DMS153 (cell line): Measurements from ENCODE around the gene RTN4IP1.

Source experiments
- DNase-seq: peaks from one replicate; lab custom pipeline; 2025; lab: John Stamatoyannopoulos, UW

RTN4IP1 gene

GRCh38 chr6:106546691-106547414 lies 82.4 kb downstream of the RTN4IP1 start:
- peak; percentile 68 for DNase-seq

- DNase-seq: peak; percentile 37
Observed at GRCh38 chr6:106546261-106546690, 83.0 kb downstream of the RTN4IP1 start.

GRCh38 chr6:106540907-106541306 lies 88.4 kb downstream of the RTN4IP1 start:
- no peak for DNase-seq

GRCh38 chr6:106540432-106540831 lies 88.9 kb downstream of the RTN4IP1 start:
- no peak for DNase-seq

- no peak for DNase-seq
Observed at GRCh38 chr6:106539936-106540335, 89.4 kb downstream of the RTN4IP1 start.

- DNase-seq: no peak
Observed at GRCh38 chr6:106538145-106538544, 91.2 kb downstream of the RTN4IP1 start.

- no peak for DNase-seq
Observed at GRCh38 chr6:106537662-106538061, 91.6 kb downstream of the RTN4IP1 start.

- DNase-seq: no peak
Observed at GRCh38 chr6:106536851-106537250, 92.4 kb downstream of the RTN4IP1 start.

GRCh38 chr6:106536357-106536756 lies 92.9 kb downstream of the RTN4IP1 start:
- no peak for DNase-seq

- no peak for DNase-seq
Observed at GRCh38 chr6:106535012-106535411, 94.3 kb downstream of the RTN4IP1 start.

GRCh38 chr6:106534564-106534982 lies 94.7 kb downstream of the RTN4IP1 start:
- DNase-seq: no peak

- no peak for DNase-seq
Observed at GRCh38 chr6:106534004-106534403, 95.3 kb downstream of the RTN4IP1 start.

- DNase-seq: no peak
Observed at GRCh38 chr6:106533054-106533453, 96.2 kb downstream of the RTN4IP1 start.

- DNase-seq: no peak
Observed at GRCh38 chr6:106530502-106530901, 98.8 kb downstream of the RTN4IP1 start.

GRCh38 chr6:106530026-106530425 lies 99.3 kb downstream of the RTN4IP1 start:
- DNase-seq: no peak

- no peak for DNase-seq
Observed at GRCh38 chr6:106529438-106529837, 99.9 kb downstream of the RTN4IP1 start.

- no peak for DNase-seq
Observed at GRCh38 chr6:106528521-106528920, 100.8 kb downstream of the RTN4IP1 start.

- DNase-seq: no peak
Observed at GRCh38 chr6:106527979-106528378, 101.3 kb downstream of the RTN4IP1 start.

- DNase-seq: no peak
Observed at GRCh38 chr6:106527117-106527516, 102.2 kb downstream of the RTN4IP1 start.

- no peak for DNase-seq
Observed at GRCh38 chr6:106525882-106526275, 103.4 kb downstream of the RTN4IP1 start.

- no peak for DNase-seq
Observed at GRCh38 chr6:106525107-106525881, 104.0 kb downstream of the RTN4IP1 start.

- no peak for DNase-seq
Observed at GRCh38 chr6:106522562-106523250, 106.6 kb downstream of the RTN4IP1 start.
